Ascending aorta (tissue), 2 donors: ENCODE data around the gene CCDC142. TPM values are rescaled to one million over a fixed set of nuclear protein-coding genes. Genes with fewer than 3 reads are reported as not detected.
"Not testable (repeated sequence)": the region's sequence is repeated elsewhere in the genome, so short reads cannot be mapped to it uniquely, and the experiment has no call there.

Source experiments
- DNase-seq, 2 donors: peaks; one replicate each; pipeline ENCODE4 v3.0.0-alpha.2; 2019; ENCODE audit warnings: low spot score in 2 of 2
- H3K27ac ChIP-seq, 2 donors: fragments of 200-600 bp; sonication (generic); one replicate each; pipeline ENCODE4 v1.5.1; 2016 to 2017; ENCODE audit warnings: mild to moderate bottlenecking in 1 of 2
- H3K27me3 ChIP-seq: fragments of 200-600 bp; sonication (generic); one replicate; pipeline ENCODE4 v1.5.1; 2017
- H3K36me3 ChIP-seq, 2 donors: fragments of 200-600 bp; sonication (generic); one replicate each; pipeline ENCODE4 v1.5.1; 2016
- H3K4me1 ChIP-seq, 2 donors: fragments of 200-600 bp; sonication (generic); one replicate each; pipeline ENCODE4 v1.5.1; 2016 to 2017; ENCODE audit warnings: mild to moderate bottlenecking in 1 of 2
- H3K4me3 ChIP-seq, 2 donors: fragments of 200-600 bp; sonication (generic); one replicate each; pipeline ENCODE4 v1.5.1; 2016 to 2017; ENCODE audit warnings: mild to moderate bottlenecking in 1 of 2
- H3K9me3 ChIP-seq, 2 donors: fragments of 200-600 bp; sonication (generic); one replicate each; pipeline ENCODE4 v1.5.1; 2016
- intact Hi-C: fragments of 100-400 bp; cut with DNase I; formaldehyde crosslinking; loops from one replicate; pipeline ENCODE4 v1.15.1; 2023
- total RNA-seq: library from RNA; depleted of rRNA; stranded (reverse); fragments of >200 nt; gene quantifications from one replicate; pipeline ENCODE4 v1.1.0, GENCODE V29; 2016
- TF ChIP-seq, protein P1 (sequence below), 3 experiments: fragments of 200-600 bp in 2 of 3; fragments of 450-650 bp in 1 of 3; sonication (generic) in 2 of 3; IDR thresholded peaks; one replicate each; pipeline ENCODE4 v1.5.1; 2016 to 2019; ENCODE audit warnings: antibody characterized with exemption in 3 of 3, mild to moderate bottlenecking in 1 of 3, moderate library complexity in 1 of 3

CCDC142 gene
- total RNA-seq, 1 donor from 2014 or later: 16.5 TPM

DNA sequence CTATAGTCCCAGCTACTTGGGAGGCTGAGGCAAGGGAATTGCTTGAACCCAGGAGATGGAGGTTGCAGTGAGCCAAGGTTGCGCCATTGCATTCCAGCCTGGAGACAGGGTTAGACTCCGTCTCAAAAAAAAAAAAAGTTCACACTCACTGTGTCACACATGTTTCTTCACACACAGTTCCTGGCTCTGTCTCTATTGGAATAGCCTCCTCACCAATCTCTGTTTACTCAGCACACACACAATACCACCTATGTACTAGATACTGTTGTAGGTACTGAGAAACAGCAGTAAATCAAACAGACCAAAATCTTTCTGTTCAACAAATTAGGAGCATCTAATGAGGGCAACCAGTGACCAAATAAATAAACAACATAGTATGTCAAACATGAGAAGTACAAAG, 3.3 kb upstream of the CCDC142 start:
- Histone ChIP-seq H3K4me3 (no peak overlapping the region), H3K27ac (no peak overlapping the region), H3K9me3 (no peaks in the 10 kb centered on the region), H3K36me3 (peaks cover 17 to 44% of the 10 kb centered on the region in 2 donors), H3K4me1 (peaks cover 3 to 14% of the 10 kb centered on the region in 2 donors), H3K27me3 (no peaks in the 10 kb centered on the region)
- no peak for DNase-seq
- TF ChIP-seq, protein P1, sequence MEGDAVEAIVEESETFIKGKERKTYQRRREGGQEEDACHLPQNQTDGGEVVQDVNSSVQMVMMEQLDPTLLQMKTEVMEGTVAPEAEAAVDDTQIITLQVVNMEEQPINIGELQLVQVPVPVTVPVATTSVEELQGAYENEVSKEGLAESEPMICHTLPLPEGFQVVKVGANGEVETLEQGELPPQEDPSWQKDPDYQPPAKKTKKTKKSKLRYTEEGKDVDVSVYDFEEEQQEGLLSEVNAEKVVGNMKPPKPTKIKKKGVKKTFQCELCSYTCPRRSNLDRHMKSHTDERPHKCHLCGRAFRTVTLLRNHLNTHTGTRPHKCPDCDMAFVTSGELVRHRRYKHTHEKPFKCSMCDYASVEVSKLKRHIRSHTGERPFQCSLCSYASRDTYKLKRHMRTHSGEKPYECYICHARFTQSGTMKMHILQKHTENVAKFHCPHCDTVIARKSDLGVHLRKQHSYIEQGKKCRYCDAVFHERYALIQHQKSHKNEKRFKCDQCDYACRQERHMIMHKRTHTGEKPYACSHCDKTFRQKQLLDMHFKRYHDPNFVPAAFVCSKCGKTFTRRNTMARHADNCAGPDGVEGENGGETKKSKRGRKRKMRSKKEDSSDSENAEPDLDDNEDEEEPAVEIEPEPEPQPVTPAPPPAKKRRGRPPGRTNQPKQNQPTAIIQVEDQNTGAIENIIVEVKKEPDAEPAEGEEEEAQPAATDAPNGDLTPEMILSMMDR (IDR thresholded peaks at IDR 0.05): no peak
- intact Hi-C loops: no loop called here

DNA sequence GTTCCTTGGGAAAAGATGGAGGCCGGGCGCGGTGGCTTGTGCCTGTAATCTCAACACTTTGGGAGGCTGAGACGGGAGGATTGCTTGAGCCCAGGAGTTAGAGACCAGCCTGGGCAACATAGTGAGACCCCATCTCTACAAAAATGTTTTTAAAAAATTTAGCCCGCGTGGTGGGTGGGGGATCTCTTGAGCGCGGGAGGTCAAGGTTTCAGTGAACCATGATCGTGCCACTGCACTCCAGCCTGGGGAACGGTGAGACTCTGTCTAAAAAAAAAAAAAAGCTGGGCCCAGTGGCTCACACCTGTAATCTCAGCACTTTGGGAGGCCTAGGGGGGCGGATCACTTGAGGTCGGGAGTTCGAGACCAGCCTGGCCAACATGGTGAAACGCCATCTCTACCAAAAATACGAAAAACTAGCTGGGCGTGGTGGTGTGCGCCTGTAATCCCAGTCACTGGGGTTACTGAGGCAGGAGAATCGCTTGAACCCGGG, 922 bp upstream of the CCDC142 start:
- Histone ChIP-seq H3K4me3 (peak overlapping the region; percentile 80 to 85), H3K36me3 (peaks cover 3 to 32% of the 10 kb centered on the region in 2 donors), H3K4me1 (peaks cover 9 to 21% of the 10 kb centered on the region in 2 donors)
- not testable (repeated sequence) for H3K9me3 ChIP-seq, DNase-seq, H3K27ac ChIP-seq, H3K27me3 ChIP-seq
- intact Hi-C loops: loop anchor here (1.0 to 2.0 kb wide), 6 partner anchors 17 to 104 kb away; partner anchors contain the start of genes AUP1, DOK1, HTRA2 and INO80B

DNA sequence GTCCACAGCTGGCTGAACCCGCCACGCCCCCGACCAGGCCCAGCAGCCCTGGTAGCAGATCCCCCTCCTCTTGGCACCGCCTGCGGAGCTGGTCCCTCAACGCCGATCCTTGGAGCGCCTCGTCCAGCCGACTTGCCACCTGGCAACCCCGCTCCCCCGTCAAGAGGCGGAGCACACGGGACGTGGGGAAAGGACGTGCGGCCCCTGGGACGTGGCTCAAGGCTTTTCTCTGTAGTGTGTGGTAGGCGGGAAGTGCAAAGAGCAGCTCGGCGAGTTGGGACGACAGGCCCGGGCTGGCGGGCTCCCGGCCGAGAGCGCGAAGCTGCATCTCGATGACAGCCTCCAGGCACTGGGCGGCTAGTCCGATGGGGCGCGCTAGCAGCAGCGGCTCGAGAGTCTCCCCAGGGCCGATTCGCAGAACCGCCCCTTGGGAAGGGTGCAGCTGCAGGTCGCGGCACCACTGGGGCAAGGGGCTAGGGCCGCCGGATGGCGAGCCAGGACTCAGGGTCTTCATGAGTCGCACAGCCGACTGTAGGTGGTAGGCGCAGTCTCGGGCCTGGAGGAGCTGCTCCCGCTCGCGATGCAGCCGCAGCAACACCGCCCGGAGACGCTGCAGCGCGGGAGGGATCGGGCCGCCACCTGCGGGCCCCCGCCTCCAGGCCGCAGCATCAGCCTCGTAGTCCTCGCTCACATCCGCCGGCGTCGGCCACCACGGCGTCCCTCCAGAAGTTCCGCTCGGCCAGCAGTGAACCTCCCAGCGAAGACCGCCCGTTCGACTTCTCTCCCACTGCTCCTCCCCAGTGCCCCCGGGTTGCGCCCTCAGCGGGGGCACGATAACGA, 617 bp downstream of the CCDC142 start:
- Histone ChIP-seq H3K27ac (peak overlapping the region; percentile 85 to 90), H3K27me3 (no peaks in the 10 kb centered on the region), H3K4me1 (peaks cover 9 to 21% of the 10 kb centered on the region in 2 donors), H3K36me3 (peaks cover 8 to 37% of the 10 kb centered on the region in 2 donors), H3K4me3 (peak overlapping the region; percentile 80 to 85), H3K9me3 (no peaks in the 10 kb centered on the region)
- no peak for DNase-seq
- TF ChIP-seq, protein P1 (IDR thresholded peaks at IDR 0.05): peak in 1 of 3 experiments; percentile 4
- intact Hi-C loops: loop anchor here (1.0 to 2.0 kb wide), 2 partner anchors 10 to 15 kb away; partner anchors contain the start of gene MRPL53

DNA sequence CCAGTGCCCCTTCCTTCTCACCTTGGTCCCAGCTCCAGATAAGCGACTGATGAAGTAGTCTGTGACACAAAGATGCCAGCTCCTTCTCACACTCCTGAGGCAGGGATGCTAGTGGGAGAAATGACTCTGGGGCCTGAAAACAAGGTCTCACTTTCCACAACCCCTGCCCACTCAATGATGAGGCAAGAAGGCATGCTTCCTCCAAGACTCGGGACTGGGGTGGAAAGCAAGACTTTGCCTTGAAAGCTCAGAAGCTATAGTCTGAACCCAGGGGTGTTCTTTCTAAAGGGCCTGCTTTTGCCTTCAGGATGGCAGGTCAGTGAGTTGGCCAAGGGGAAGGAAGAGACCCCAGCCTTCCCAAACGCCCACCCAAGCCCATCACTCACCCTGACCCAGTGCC, 1.4 kb downstream of the CCDC142 start:
- no peak for DNase-seq
- Histone ChIP-seq H3K4me1 (peaks cover 9 to 21% of the 10 kb centered on the region in 2 donors), H3K36me3 (peaks cover 13 to 34% of the 10 kb centered on the region in 2 donors), H3K9me3 (no peaks in the 10 kb centered on the region), H3K27ac (peak overlapping the region in 1 of 2 donors; percentile 85), H3K27me3 (no peaks in the 10 kb centered on the region), H3K4me3 (peak overlapping the region; percentile 80 to 85)
- intact Hi-C loops: no loop called here
- TF ChIP-seq, protein P1 (IDR thresholded peaks at IDR 0.05): no peak

DNA sequence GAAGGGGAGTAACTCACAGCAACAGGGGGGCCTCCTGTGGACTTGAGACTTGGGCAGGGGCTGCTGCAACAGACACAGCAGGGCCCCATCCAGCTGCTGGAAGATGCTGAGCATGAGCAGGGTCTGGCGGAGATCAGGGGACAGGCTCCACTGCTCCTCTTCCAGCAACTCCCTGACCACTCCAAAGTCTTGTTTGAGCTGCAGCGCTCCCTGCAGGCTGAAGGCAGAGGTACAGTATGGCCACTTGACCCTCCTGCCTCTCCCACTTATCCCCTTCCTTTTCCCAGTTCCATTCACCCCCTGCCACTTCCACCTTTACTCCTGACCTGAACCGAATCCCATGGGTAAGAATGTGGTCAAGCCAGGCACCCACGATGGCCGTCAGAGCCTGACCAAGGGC, 7.9 kb downstream of the CCDC142 start:
- intact Hi-C loops: no loop called here
- Histone ChIP-seq H3K27ac (no peak overlapping the region), H3K9me3 (no peaks in the 10 kb centered on the region), H3K4me1 (peaks cover 14% of the 10 kb centered on the region in 2 donors), H3K27me3 (no peaks in the 10 kb centered on the region), H3K4me3 (no peak overlapping the region), H3K36me3 (peaks cover 31 to 34% of the 10 kb centered on the region in 2 donors)
- DNase-seq: no peak
- TF ChIP-seq, protein P1 (IDR thresholded peaks at IDR 0.05): no peak

DNA sequence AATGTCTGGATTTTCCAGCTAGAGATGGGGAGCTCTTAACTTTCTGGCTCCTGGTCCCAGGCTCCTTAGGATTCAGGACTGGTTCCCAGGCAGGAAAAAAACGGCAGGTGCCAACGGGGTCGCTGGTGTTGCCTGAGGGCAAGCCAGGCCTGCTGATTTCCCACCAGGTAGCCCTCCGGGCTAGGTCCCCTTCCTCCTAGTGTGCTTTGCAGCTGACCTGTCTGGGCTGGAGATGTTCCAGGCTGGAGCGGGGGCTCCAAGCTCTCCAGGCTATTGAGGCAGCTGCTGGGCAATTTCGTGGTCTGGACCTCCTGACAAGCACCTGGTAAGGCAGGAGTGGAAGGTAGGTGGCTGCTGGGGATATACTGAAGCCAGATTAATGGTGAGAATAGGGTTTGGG, 8.3 kb downstream of the CCDC142 start:
- TF ChIP-seq, protein P1 (IDR thresholded peaks at IDR 0.05): no peak
- intact Hi-C loops: no loop called here
- Histone ChIP-seq H3K27me3 (no peaks in the 10 kb centered on the region), H3K4me3 (no peak overlapping the region), H3K27ac (no peak overlapping the region), H3K9me3 (no peaks in the 10 kb centered on the region), H3K4me1 (peaks cover 13 to 14% of the 10 kb centered on the region in 2 donors), H3K36me3 (peaks cover 30 to 32% of the 10 kb centered on the region in 2 donors)
- DNase-seq: no peak
